Astrocyte (in vitro differentiated cells and primary cell): Measurements from ENCODE around the gene RNF207. TPM values are rescaled to one million over a fixed set of nuclear protein-coding genes. Genes with fewer than 3 reads are reported as not detected.
A peak's percentile ranks its signal among the peaks of the same experiment; 100 is the strongest.

Experiments used
- DNase-seq: peaks from one replicate; pipeline ENCODE4 v3.0.0-alpha.2; 2010; ENCODE audit warnings: low read depth
- FAIRE-seq: peaks from 2 replicates; lab custom pipeline; 2011; peaks lifted over from hg19 to GRCh38; lab: Jason Lieb, UNC
- H2AFZ ChIP-seq: 2 replicates; pipeline ENCODE4 v1.6.0; 2012; ENCODE audit warnings: low read depth, low read length, inconsistent platforms
- H3K27ac ChIP-seq: 2 replicates; pipeline ENCODE4 v1.5.1; 2011; ENCODE audit warnings: low read depth, low read length, inconsistent platforms
- H3K27me3 ChIP-seq: 2 replicates; pipeline ENCODE4 v1.6.0; 2011; ENCODE audit warnings: low read length, inconsistent platforms; ENCODE audit not compliant: insufficient read depth
- H3K36me3 ChIP-seq: 2 replicates; pipeline ENCODE4 v1.5.1; 2011; ENCODE audit warnings: low read length, inconsistent platforms; ENCODE audit not compliant: insufficient read depth
- H3K4me1 ChIP-seq: 2 replicates; pipeline ENCODE4 v1.5.1; 2011; ENCODE audit warnings: low read length, inconsistent platforms; ENCODE audit not compliant: insufficient read depth
- H3K4me2 ChIP-seq: 2 replicates; pipeline ENCODE4 v1.6.0; 2012; ENCODE audit warnings: low read length, inconsistent platforms
- H3K4me3 ChIP-seq: 2 replicates; pipeline ENCODE4 v1.5.1; 2011; ENCODE audit warnings: low read depth, mild to moderate bottlenecking, low read length, inconsistent platforms; ENCODE audit not compliant: insufficient read depth
- H3K79me2 ChIP-seq: 2 replicates; pipeline ENCODE4 v1.6.0; 2012; ENCODE audit warnings: mild to moderate bottlenecking, low read length, inconsistent platforms; ENCODE audit not compliant: insufficient read depth
- H3K9ac ChIP-seq: 2 replicates; pipeline ENCODE4 v1.6.0; 2012; ENCODE audit warnings: mild to moderate bottlenecking, low read length, inconsistent platforms
- H3K9me3 ChIP-seq: 2 replicates; pipeline ENCODE4 v1.5.1; 2012; ENCODE audit warnings: low read depth, mild to moderate bottlenecking, low read length, inconsistent platforms; ENCODE audit not compliant: insufficient read depth
- H4K20me1 ChIP-seq: 2 replicates; pipeline ENCODE4 v1.6.0; 2012; ENCODE audit warnings: low read length, inconsistent platforms; ENCODE audit not compliant: insufficient read depth
- H3K27ac Mint-ChIP-seq: one replicate; pipeline ENCODE4 v1.8.0; 2021; ENCODE audit warnings: mild to moderate bottlenecking, mixed read lengths; ENCODE audit not compliant: unreplicated experiment
- H3K27me3 Mint-ChIP-seq: one replicate; pipeline ENCODE4 v1.8.0; 2021; ENCODE audit warnings: low read depth, mixed read lengths; ENCODE audit not compliant: unreplicated experiment
- H3K36me3 Mint-ChIP-seq: one replicate; pipeline ENCODE4 v1.8.0; 2021; ENCODE audit warnings: low read depth, mixed read lengths; ENCODE audit not compliant: unreplicated experiment
- H3K4me1 Mint-ChIP-seq: one replicate; pipeline ENCODE4 v1.8.0; 2021; ENCODE audit warnings: low read depth, mixed read lengths; ENCODE audit not compliant: unreplicated experiment
- H3K4me3 Mint-ChIP-seq: one replicate; pipeline ENCODE4 v1.8.0; 2021; ENCODE audit warnings: mild to moderate bottlenecking, moderate library complexity, mixed read lengths; ENCODE audit not compliant: unreplicated experiment
- H3K9me3 Mint-ChIP-seq: one replicate; pipeline ENCODE4 v1.8.0; 2021; ENCODE audit warnings: mild to moderate bottlenecking, mixed read lengths; ENCODE audit not compliant: unreplicated experiment
- EZH2 ChIP-seq: IDR thresholded peaks from 2 replicates; pipeline ENCODE4 v1.6.1; 2012; ENCODE audit warnings: mild to moderate bottlenecking, low read length, inconsistent platforms; ENCODE audit not compliant: insufficient read depth
- total RNA-seq: library from RNA; stranded (reverse); gene quantifications from 2 replicates; pipeline ENCODE4 v1.2.1, GENCODE V29; 2021
- TF ChIP-seq, protein P1 (sequence below): IDR thresholded peaks from 2 replicates; pipeline ENCODE4 v1.5.1; 2011; ENCODE audit warnings: low read depth, mild to moderate bottlenecking, inconsistent platforms, low read length, moderate library complexity; ENCODE audit not compliant: insufficient read depth

The RNF207 gene
- total RNA-seq, 1 donor from 2014 or later: 4.7 TPM

DNA sequence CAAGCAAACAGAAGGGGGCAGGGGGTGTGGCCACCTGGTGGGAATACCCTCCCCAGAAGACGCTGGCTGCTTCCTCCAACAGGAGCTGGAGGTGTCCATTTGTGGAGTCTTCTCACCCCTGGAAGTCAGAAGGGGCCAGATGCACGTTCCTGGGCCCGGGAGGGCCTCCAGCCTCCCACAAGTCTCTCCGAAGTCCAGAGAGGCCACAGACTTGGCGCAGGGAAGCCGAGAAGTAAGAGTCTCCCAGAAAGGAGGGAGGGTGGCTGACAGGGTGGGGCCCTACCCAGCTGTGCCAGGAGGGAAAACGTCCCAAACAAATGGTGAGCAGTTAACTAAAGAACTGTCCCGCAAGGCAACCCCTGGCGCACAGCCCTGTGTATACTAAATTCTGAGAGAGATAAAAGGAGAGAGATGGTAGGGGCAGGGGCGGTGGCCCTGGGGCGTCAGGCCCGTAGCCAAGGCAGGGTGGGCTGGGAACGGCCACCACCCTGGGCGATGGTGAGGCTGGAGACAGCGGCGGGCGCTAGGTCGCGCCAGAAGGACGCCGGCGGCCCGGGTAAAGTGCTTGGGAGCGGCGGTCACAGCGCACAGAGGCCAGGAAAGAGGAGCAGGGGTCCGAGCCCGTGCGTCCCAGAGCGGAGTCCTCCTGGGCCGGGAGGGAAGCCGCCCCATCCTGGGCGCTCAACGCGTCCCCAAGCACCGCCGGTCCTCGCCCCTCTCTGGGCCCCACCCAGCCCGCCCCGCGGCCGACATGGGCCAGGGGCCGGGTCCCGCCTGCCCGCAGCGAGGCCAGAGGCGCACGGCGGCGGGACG lies 27.0 kb upstream of the RNF207 start:
- peaks cover 40% of the 10 kb centered on the region for H4K20me1 ChIP-seq
- H3K27ac Mint-ChIP-seq: no peak overlapping the region
- H2AFZ ChIP-seq: no peak overlapping the region
- peak overlapping the region; percentile 78 for H3K4me3 Mint-ChIP-seq
- peaks cover 4% of the 10 kb centered on the region for H3K79me2 ChIP-seq
- H3K4me2 ChIP-seq: no peak overlapping the region
- no peaks in the 10 kb centered on the region for H3K36me3 Mint-ChIP-seq
- no peaks in the 10 kb centered on the region for H3K4me1 ChIP-seq
- FAIRE-seq (no peak), DNase-seq (no peak)
- H3K27ac ChIP-seq: no peak overlapping the region
- H3K9ac ChIP-seq: no peak overlapping the region
- no peaks in the 10 kb centered on the region for H3K36me3 ChIP-seq
- H3K9me3 Mint-ChIP-seq: no peaks in the 10 kb centered on the region
- H3K27me3 ChIP-seq: peaks cover 41% of the 10 kb centered on the region
- no peak overlapping the region for H3K4me3 ChIP-seq
- peaks cover 6% of the 10 kb centered on the region for H3K9me3 ChIP-seq
- H3K27me3 Mint-ChIP-seq: peaks cover 18% of the 10 kb centered on the region
- peaks cover 7% of the 10 kb centered on the region for H3K4me1 Mint-ChIP-seq
- TF ChIP-seq, protein P1, sequence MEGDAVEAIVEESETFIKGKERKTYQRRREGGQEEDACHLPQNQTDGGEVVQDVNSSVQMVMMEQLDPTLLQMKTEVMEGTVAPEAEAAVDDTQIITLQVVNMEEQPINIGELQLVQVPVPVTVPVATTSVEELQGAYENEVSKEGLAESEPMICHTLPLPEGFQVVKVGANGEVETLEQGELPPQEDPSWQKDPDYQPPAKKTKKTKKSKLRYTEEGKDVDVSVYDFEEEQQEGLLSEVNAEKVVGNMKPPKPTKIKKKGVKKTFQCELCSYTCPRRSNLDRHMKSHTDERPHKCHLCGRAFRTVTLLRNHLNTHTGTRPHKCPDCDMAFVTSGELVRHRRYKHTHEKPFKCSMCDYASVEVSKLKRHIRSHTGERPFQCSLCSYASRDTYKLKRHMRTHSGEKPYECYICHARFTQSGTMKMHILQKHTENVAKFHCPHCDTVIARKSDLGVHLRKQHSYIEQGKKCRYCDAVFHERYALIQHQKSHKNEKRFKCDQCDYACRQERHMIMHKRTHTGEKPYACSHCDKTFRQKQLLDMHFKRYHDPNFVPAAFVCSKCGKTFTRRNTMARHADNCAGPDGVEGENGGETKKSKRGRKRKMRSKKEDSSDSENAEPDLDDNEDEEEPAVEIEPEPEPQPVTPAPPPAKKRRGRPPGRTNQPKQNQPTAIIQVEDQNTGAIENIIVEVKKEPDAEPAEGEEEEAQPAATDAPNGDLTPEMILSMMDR: no peak
- peak; percentile 98 for TF ChIP-seq EZH2

DNA sequence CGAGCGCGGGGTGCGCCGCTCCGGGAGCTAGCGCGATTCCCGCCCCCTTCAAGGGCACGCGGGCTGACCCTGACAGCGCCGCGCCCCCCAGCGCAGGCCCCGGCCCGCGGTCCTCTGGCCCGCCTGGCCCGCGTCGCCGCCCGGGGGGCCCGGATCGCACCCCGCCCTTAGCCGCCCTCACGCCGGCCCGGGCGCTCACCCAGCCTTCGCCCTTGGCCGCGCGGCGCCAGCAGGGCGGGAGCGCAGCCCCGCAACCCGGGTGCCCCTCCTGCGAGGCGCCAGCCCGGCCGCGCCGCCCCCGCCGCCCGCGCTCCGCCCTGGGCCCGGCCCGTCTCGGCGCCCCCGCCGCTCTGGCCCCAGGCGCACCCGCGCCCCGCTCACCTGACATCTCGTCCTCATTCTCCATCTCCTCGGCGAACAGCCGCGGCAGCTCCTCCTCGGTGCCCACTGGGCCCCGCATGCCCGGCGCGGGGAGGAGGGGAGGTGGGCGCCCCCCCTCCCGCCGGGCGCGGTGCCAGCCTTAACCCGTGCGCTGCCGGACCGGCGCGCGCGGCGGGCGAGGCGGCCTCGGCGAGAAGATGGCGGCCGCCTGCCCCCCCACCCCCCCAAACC lies 26.2 kb upstream of the RNF207 start:
- DNase-seq (no peak), FAIRE-seq (no peak)
- H3K9me3 ChIP-seq: peaks cover 6% of the 10 kb centered on the region
- peaks cover 18% of the 10 kb centered on the region for H3K27me3 Mint-ChIP-seq
- peaks cover 9% of the 10 kb centered on the region for H3K4me1 Mint-ChIP-seq
- TF ChIP-seq, protein P1: no peak
- no peak for TF ChIP-seq EZH2
- peaks cover 4% of the 10 kb centered on the region for H3K79me2 ChIP-seq
- no peak overlapping the region for H3K4me3 Mint-ChIP-seq
- peaks cover 47% of the 10 kb centered on the region for H4K20me1 ChIP-seq
- no peak overlapping the region for H3K4me3 ChIP-seq
- peaks cover 2% of the 10 kb centered on the region for H3K4me1 ChIP-seq
- H3K27ac ChIP-seq: no peak overlapping the region
- H3K4me2 ChIP-seq: peak overlapping the region; percentile 46
- no peak overlapping the region for H2AFZ ChIP-seq
- no peak overlapping the region for H3K27ac Mint-ChIP-seq
- H3K9ac ChIP-seq: no peak overlapping the region
- H3K36me3 Mint-ChIP-seq: no peaks in the 10 kb centered on the region
- no peaks in the 10 kb centered on the region for H3K9me3 Mint-ChIP-seq
- peaks cover 41% of the 10 kb centered on the region for H3K27me3 ChIP-seq
- no peaks in the 10 kb centered on the region for H3K36me3 ChIP-seq
